ENCODE results near the gene PARD3B. TPM values are rescaled to one million over a fixed set of nuclear protein-coding genes. Genes with fewer than 3 reads are reported as not detected.

Gene PARD3B
- polyA plus RNA-seq, 3 donors, result 2.0 to 13.6 (median 5.0) TPM

DNA sequence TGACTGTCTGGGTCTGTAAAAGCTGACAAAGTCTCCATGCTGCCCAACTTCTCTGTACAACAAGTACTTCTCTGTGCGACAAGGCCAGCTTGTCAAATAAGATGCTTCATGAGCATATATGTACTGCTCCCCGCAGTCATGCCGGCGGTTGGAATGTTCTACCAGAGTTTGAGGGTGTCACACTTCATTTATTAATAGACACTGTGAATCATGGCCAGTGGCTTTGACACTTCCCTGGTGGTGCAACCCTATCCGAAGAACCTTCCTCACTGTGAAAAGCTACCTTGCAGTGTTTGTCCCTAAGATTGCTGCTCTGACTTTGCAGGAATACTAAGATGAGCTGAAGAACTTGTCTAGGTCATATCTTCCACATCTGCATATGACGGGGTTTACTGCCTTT is 1016.2 kb downstream of the PARD3B start:
- H3K27ac ChIP-seq (ENCODE audit: low read depth, low read length), result no peak overlapping the region

DNA sequence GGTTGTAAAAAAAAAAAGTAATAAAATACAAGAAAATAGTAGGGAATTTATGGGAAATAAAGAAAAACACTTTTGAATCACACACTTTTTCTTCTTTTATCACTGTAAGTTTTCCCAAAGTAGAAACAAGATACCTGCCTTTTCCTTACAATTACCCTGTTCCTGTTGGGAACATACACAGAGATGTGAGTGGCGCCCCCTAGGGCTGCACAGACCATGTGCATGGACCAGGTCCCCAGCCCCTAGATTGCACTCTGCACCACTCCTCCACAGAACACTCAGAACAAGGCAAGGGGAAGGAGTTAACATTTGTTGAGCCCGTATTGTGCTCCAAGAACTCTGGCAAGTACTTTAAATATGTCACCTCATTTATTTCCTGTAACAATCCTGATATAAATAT is 1018.4 kb downstream of the PARD3B start:
- WGBS, 3 donors, result 64 to 80% (median 76%) methylated on average over 2 of the region's 2 CpGs
- H3K27ac ChIP-seq (ENCODE audit: low read depth, low read length), result no peak overlapping the region

More for the DNA sequence above, 1016.2 kb downstream of the PARD3B start:
- WGBS, 3 donors, result 91 to 93% (median 93%) methylated on average over 6 of the region's 6 CpGs

DNA sequence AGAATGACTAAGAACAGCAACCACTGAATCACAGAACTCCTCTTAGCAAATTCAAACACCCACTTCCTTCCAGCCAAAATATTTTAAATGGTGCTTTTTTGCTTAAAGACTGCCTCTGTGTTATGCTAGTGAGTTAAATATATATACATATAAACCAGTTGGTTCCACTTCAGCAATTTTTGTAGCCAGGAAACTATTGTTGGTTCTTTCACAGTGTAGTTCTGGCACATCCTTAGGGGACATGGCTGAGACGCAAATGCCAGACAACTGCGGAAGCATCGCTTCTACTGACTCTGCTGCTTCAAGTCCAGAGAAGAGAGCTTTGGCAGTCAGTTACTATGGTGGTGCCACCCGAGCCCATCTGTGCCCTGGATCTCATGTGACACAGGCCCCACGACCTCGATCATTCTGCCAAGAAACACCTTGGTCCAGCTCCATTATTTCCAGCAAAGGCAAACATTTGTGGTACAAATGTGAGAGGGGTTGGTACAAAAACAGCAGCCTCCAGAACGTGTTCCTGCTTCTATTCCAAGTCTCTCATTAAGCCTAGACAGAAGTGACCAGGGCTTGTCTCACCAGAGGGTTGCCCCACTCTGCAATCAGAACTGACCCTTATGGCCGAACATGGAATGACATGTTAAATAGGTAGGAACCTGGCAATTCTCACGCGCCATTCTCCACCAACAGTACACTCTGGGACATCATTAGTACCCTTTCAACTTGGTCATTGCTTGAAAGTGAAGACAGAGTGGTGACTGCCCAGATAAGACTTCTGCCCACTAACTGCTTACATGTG is 1019.3 kb downstream of the PARD3B start:
- H3K27ac ChIP-seq (ENCODE audit: low read depth, low read length), result no peak overlapping the region

DNA sequence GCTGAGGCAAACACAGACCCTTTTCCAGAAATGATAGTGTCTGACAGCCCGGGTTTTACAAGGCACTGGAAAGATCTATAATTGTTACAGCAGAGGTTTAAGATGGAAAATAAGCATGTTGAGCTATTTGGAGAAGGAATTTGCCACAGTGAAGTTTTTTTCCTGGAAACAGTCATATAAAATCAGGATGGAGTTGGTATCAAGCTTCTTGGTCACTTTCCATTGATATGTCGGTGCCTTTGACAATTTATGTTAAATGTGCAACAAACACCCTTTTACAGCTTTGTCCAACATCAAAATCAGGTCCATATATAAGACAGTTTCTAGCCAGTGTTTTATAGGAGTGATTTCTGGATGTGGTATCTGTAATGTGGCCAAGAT is 1019.9 kb downstream of the PARD3B start:
- H3K27ac ChIP-seq (ENCODE audit: low read depth, low read length), result no peak overlapping the region
- WGBS, 3 donors, result 80 to 93% (median 92%) methylated on average over 2 of the region's 2 CpGs

More for the DNA sequence above, 1019.3 kb downstream of the PARD3B start:
- WGBS, 3 donors, result 94 to 96% (median 95%) methylated on average over 10 of the region's 10 CpGs

DNA sequence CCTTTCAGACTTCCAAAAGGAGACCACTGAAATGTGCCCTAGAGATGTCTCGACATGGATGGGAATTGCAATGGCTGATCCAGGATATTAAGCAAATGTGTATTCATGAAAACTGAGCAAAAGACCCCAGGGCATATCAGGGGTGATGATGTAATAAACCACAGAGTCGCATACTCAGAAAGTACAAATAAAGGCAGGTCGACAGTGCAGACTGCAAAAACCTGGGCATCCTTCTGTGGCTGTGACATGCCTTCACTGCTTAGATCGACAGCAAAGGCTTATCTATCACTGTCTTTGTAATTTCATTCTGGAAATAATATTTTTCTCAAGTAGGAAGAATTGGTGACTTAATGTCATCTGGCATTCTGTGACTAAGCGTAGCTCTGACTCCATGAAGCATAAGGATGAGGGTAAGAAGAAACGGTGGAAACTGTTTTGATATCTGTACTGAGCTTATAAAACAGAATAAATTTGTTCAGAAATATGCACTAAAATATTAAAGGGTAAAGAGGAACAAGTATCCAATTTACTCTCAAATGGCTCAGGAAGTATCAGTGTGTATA is 1021.4 kb downstream of the PARD3B start:
- no peak overlapping the region for H3K27ac ChIP-seq (ENCODE audit: low read depth, low read length)
- 70 to 77% (median 71%) methylated on average over 6 of the region's 6 CpGs for WGBS, 3 donors

DNA sequence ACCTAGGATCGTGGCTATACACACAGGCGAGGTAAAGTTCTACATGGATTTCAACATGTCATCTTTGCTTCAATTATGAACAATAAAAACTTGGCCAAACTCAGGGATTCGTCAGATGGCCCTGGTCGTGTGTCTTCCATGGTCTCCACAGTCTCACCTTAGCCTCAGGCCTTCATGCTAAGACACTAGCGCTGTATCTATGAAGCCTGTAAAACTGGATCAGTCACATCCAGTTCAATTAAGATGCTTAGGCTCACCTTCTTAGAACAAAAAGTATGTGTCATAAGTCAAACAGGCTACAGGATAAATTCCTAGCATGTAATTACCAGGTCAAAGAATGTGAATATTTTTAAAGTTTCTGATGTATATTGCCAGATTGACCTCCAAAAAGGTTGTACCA is 1023.3 kb downstream of the PARD3B start:
- no peak overlapping the region for H3K27ac ChIP-seq (ENCODE audit: low read depth, low read length)
- 95 to 98% (median 96%) methylated on average over 5 of the region's 5 CpGs for WGBS, 3 donors

DNA sequence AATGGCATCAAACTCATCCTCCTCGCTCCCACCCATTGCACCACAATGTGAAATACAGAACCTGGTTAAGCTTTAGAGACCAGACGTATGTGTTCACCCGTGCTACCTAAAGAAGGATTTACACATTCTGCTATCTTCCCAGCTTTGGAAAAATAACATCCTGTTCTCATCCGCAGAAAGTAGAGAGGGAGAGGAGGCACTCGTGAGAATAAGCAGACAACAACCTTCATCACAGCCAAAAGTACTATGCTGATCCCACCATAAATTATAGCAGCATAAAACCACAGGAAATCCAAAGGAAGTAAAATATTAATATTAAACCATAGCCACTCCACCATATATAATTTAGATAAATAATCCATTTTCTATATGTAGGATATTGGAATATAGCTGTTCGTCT is 1025.4 kb downstream of the PARD3B start:
- 78 to 92% (median 87%) methylated on average over 6 of the region's 6 CpGs for WGBS, 3 donors
- H3K27ac ChIP-seq (ENCODE audit: low read depth, low read length), result no peak overlapping the region

DNA sequence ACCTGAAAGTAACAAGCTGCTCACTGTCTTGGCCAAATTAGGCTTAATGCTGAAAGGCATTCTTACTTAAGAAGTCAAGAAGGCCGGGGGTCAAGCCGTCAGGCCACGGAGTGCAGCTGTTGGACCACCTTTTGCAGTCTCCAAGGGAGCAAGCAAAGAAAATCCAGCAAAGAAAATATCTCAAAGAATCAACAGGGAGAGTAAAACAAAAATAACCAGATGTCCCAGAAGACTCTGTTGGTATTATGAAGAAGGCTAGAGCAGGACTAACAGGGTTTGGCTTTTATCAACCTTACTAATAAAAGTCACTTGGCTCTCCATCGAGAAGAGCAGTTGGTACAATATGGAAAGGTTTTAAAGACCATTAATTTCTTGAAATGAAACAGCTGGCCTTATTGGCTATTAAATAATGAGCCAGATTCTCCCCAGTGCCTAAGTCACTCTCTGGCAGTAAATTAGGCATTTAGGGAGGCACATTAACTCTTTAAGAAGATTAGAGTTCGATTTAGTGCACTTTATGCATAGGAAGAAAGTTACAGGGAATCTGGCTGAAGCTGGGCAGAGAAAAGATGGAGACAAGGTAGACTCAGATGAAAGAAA is 1026.2 kb downstream of the PARD3B start:
- 73 to 83% (median 80%) methylated on average over 5 of the region's 5 CpGs for WGBS, 3 donors
- no peak overlapping the region for H3K27ac ChIP-seq (ENCODE audit: low read depth, low read length)

DNA sequence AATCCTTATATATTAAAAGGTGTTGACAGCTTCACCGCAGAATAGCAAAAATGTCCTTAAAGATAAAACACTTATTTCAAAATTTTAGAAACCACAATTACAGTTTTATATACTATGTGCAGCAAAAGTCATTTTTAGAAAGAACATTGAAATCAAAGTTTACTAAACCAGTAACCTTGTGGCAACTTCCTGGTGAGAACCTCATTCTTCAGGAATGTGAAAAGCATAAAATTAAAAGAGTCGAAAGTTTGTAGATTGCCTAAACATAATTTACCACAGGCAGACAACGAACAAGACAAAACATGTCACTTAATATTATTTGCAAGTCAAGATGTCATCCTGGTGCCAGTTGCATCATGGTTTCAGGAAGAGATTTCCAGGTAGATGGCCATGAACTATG is 1028.7 kb downstream of the PARD3B start:
- 94 to 96% (median 95%) methylated on average over 3 of the region's 3 CpGs for WGBS, 3 donors
- H3K27ac ChIP-seq (ENCODE audit: low read depth, low read length), result no peak overlapping the region

DNA sequence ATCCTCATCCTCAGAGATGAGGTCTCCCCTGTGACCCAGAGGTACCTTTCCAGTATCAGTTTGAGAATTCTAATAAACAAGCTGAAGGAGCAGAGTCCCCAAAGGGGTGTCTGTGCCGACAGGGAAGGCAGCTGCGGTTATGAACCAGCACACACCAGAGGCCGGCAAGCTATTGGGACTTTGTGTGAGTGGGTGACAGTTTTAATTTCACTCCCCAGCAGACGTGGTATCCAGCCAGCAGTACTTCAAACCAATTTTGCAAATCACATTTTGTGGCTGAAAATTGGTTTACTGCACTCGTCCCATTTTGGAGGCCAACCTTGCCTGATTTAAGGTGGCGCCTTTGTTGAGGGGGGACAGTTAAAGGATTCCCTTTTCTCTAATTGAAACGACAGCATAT is 1034.1 kb downstream of the PARD3B start:
- H3K27ac ChIP-seq (ENCODE audit: low read depth, low read length), result no peak overlapping the region
- WGBS, 3 donors, result 87 to 90% (median 87%) methylated on average over 7 of the region's 7 CpGs

DNA sequence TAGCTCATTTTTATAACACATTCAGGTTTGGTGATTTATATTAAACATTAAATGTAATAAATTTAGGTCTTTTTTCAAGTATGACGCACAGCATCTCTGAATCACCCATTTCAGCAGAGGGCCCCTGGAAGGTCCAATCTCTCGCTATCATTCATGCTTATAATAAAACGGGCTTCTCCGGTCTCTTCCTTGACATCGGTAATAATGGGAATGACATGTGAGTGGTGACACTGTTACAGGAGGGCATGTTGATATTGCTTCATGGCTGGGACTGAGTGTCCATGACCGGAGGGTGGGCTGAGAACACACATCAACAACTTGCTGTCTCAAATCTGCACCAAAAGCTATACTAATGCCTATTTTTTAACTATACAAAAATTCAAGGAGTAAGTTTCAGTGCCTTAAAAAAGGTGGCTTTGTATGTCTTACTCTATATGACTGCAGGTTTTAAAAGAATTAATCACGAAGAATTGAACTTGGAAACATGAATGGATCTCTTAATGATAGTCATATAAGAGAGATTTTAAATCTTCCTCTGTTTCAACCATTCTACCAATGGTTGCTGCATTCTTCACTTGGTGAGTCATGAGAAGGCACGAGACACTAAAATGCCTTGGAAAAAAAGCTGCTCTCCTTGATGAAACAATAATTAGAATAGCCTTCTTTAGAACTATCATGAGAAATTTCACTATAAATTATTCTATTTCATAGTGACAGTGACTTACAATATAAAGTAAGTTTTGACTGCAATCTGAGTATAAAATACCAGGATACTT is 1035.1 kb downstream of the PARD3B start:
- WGBS, 3 donors, result 86 to 95% (median 87%) methylated on average over 8 of the region's 8 CpGs
- no peak overlapping the region for H3K27ac ChIP-seq (ENCODE audit: low read depth, low read length)

DNA sequence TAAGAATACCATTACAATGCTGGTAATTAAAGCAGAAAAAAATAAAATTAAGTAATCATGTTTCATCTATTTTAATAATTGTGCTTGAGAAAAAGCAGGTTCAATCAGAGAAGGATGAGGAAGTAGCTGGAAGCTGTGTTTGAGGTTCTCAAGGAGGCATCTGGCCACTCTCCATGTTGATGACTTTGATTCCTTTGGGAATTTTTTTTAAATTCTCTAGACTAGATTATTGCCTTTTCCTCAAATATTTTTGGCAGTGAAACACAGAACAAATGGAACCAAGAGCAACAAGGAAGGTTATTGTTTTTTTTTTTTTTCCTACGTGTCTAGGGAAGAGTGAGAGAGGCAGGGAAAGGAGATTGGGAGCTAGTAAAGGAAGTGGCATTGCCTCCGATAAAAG is 1037.1 kb downstream of the PARD3B start:
- WGBS, 3 donors, result 53 to 83% (median 65%) methylated on average over 2 of the region's 2 CpGs
- no peak overlapping the region for H3K27ac ChIP-seq (ENCODE audit: low read depth, low read length)

DNA sequence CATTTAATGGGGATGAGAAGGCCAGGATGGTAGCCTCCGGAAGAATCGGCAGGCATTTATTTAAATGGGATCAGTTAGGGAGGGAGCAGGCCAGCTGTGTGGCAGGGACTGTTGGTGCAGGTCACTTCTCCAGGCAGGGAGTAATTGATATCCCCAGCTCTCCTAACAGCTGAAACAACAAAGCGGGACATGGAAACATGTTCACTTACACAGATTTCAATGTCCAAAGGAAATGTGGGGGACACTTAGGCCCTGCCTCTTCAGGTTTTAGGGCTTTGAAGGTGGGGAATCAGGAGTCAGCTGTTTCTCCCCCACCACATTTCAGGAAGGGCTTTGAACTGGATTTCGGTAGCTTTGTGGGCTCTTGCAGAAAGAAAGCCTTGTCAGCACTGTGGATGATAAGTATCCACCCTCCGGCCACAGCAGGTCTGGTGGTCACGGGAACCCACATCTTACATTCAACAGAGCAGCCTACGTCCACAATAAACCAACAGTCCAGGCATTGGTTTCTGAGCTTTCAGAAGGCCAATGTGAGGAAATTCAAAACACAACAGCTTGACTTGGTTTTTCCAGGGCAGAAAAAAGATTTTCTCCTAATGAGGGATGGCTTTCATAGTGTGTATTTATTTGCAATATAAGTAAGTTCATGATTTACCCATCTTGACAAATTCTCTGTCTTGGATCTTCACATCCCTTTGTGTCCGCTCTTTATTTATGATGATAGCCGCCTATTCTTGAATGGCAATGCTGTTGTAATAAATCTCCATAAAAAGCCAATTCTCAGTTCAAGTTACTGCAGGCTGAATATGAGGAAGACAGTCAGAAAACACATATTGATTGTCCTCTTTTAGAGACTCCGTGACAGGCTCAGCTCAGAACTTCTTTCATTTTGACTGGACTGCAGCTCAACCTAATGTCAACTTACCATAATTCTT is 1040.4 kb downstream of the PARD3B start:
- WGBS, 3 donors, result 72 to 76% (median 76%) methylated on average over 10 of the region's 10 CpGs
- H3K27ac ChIP-seq (ENCODE audit: low read depth, low read length), result no peak overlapping the region

DNA sequence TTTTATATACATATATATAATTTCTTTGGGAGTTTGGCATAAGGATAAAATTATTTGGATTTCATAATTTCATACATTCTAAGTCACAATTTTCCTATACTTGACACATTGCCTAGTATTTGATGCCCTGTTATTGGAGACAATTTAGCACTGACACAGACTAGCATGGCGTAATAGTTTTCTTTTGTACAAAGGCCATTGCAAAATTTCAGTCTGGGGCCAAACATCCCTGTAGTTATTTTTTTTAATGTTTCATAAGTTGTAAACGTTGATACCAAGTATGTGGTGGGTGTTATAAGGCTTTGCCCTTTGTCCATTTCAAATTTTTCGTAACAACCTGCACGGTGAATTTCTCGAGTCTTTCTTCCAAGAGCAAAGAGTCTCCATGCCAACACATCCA is 1041.4 kb downstream of the PARD3B start:
- WGBS, 3 donors, result 79 to 91% (median 81%) methylated on average over 5 of the region's 5 CpGs
- no peak overlapping the region for H3K27ac ChIP-seq (ENCODE audit: low read depth, low read length)

DNA sequence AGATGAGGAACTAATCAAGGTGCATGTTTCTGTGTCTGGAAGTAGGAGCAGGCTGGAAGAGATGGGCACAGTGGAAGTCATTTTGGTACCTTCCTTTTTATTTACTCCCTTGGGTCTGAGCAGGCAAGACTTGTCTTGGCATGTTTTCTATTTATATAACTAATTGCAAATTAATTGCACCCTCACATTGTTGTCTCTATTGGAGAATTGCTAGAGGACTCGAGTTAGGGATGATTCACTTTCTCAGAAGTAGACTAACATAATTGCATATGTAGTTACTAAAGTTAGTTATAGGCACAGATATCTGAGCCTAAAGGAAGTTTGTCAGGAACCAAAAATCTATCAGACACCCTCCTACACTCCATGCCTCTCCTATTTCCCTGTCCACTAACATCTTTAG is 1044.2 kb downstream of the PARD3B start:
- 53 to 78% (median 63%) methylated on average over 1 of the region's 1 CpG for WGBS, 3 donors

DNA sequence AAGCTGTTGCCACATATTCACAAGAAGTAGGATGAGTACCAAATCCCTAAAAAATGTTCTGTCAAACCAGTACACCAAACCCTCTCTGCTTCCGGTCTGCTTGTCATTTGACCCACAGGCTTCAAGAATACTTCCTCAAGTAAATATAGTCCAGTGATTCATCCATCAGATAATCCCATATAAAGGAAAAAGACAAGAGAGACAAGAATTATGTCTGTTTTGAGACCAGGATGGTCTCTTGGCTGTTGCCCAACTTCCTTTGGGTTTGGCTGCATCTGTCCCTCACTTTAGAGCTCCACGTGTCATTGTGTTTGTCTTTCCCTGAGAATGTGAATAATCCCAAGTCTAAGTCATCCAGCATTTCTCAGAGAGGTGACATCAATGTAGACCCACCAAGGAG is 1045.5 kb downstream of the PARD3B start:
- 61 to 88% (median 71%) methylated on average over 2 of the region's 2 CpGs for WGBS, 3 donors
- no peak overlapping the region for H3K27ac ChIP-seq (ENCODE audit: low read depth, low read length)

More for the DNA sequence above, 1044.2 kb downstream of the PARD3B start:
- H3K27ac ChIP-seq (ENCODE audit: low read depth, low read length), result no peak overlapping the region

DNA sequence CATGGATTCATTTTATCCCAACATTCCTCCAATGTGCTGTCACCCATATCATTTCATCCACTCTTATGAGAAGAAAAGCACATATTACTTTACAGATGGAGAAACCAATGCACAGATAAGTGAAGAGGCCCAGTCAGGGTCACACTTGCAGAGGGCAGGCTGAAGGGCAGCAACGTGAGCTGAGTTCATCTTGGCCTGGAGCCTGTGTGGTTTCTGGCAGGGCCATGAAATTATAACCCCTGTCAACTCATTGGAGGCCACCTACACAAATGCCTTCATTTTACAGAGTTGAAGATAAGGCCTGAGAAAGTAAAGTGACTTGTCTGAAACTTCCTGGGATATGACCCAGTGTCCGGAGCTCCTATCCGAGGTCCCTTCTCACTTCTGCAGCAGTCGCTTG is 1048.6 kb downstream of the PARD3B start:
- WGBS, 3 donors, result 78 to 82% (median 82%) methylated on average over 4 of the region's 4 CpGs

DNA sequence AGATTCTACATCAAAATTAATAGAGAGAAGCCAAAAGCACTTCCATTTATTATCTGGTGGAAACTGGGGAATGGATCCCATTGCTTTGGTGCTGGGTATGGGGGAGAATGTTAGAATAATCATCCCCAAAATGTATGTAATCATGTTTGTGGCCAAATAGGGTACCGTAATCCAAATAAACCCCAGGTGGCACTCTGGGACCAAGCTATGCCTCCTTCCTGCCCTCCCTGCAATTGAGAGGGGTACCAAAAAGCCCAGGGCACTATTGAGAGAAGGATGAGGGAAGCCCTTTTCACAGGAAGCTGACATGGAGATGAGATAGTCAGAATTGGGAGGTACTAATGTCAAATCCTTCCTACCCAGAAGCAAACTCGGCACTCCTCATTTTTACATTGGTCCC is 1051.3 kb downstream of the PARD3B start:
- no peak overlapping the region for H3K27ac ChIP-seq (ENCODE audit: low read depth, low read length)
- WGBS, 3 donors, result 90 to 97% (median 92%) methylated on average over 2 of the region's 2 CpGs

More for the DNA sequence above, 1048.6 kb downstream of the PARD3B start:
- no peak overlapping the region for H3K27ac ChIP-seq (ENCODE audit: low read depth, low read length)

Measured in adipose tissue (tissue), 3 donors.